Right cardiac atrium (tissue), 5 donors: ENCODE data around the gene BCAR3. TPM values are rescaled to one million over a fixed set of nuclear protein-coding genes. Genes with fewer than 3 reads are reported as not detected.

Experiments
- polyA plus RNA-seq: library from polyadenylated mRNA; stranded (reverse); fragments of 200-250 nt; gene quantifications from one replicate; pipeline ENCODE4 v1.2.3, GENCODE V29; 2013
- total RNA-seq, 4 donors: library from RNA; stranded (reverse); fragmentation: NEBNext Ultra II Directional; extraction: Animal tissue kit (Norgen Biotek cat#: 25700); gene quantifications; one replicate each; pipeline ENCODE4 v1.2.1, GENCODE V29; 2021
- donor health status: healthy with polysubstance abuse.
- donor health status: DM: no; HTN: yes; CAD: no.
- donor health status: DM: no; HTN: no; CAD: no.
- donor health status: DM: no; HTN: yes; CAD: no; lungs with severe emphysema.
- donor health status: DM: yes; HTN: yes; CAD: no.

Gene BCAR3
- total and polyA plus RNA-seq, 5 donors: 10.1 to 17.4 (median 12.6) TPM

Other genes with a start within 250 kb of the BCAR3 start
- 10 to 100 TPM; 15.8 to 21.8 (median 20.0) TPM for gene FNBP1L, start 233.7 kb downstream of the BCAR3 start, total RNA-seq
- 13.1 TPM for gene FNBP1L, start 233.7 kb downstream of the BCAR3 start, polyA plus RNA-seq
- gene DNTTIP2, start 197.4 kb upstream of the BCAR3 start, total RNA-seq: 10 to 100 TPM; 33.3 to 43.5 (median 39.4) TPM
- 35.1 TPM for gene DNTTIP2, start 197.4 kb upstream of the BCAR3 start, polyA plus RNA-seq
- 10 to 100 TPM in 2 of 4 donors, 1 to 10 TPM in 2; 9.3 to 10.4 (median 10.1) TPM for gene GCLM, start 227.6 kb upstream of the BCAR3 start, total RNA-seq
- gene GCLM, start 227.6 kb upstream of the BCAR3 start, polyA plus RNA-seq: 3.8 TPM